Adrenal gland (tissue), 12 donors: ENCODE measurements around the gene PUM2. TPM values are rescaled to one million over a fixed set of nuclear protein-coding genes. Genes with fewer than 3 reads are reported as not detected.
A peak's percentile ranks its signal among the peaks of the same experiment; 100 is the strongest.

Experiments used
- DNase-seq, 7 donors: peaks; one replicate each; pipeline ENCODE4 v3.0.0-alpha.2; 2019 to 2020
- H3K27ac ChIP-seq, 5 donors: fragments of 200-600 bp; sonication (generic) in 4 of 5; 1 replicate in 3 of 5; 2 replicates in 2 of 5; pipeline versions ENCODE4 v1.5.1 to v1.8.0; 2016 to 2020; ENCODE audit warnings: mild to moderate bottlenecking in 1 of 5
- H3K27me3 ChIP-seq: fragments of 200-600 bp; 2 replicates; pipeline ENCODE4 v1.8.0; 2021
- H3K36me3 ChIP-seq, 2 donors: fragments of 200-600 bp; replicated peaks in 1 of 2; 1 replicate in 1 of 2; 2 replicates in 1 of 2; pipeline versions ENCODE4 v1.5.1 to v1.8.0; 2018 to 2022
- H3K4me1 ChIP-seq, 2 donors: fragments of 200-600 bp; replicated peaks in 1 of 2; 1 replicate in 1 of 2; 2 replicates in 1 of 2; pipeline versions ENCODE4 v1.5.1 to v1.8.0; 2018 to 2021
- H3K4me3 ChIP-seq, 4 donors: fragments of 200-600 bp; sonication (generic) in 3 of 4; one replicate each; pipeline ENCODE4 v1.5.1; 2016 to 2018
- H3K9me3 ChIP-seq, 3 donors: fragments of 200-600 bp; sonication (generic) in 1 of 3; replicated peaks in 1 of 3; 1 replicate in 2 of 3; 2 replicates in 1 of 3; pipeline versions ENCODE4 v1.5.1 to v1.8.0; 2016 to 2021
- POLR2A ChIP-seq, 2 donors: fragments of 450-650 bp; IDR thresholded peaks; one replicate each; pipeline ENCODE4 v1.6.1; 2017; ENCODE audit warnings: antibody characterized with exemption in 2 of 2, mild to moderate bottlenecking in 2 of 2, moderate library complexity in 1 of 2
- WGBS, 4 donors: extraction: QIAGEN DNeasy Blood & Tissue Kit in 2 of 4; methylation state at CpG; one replicate each; pipeline versions ENCODE4 v1.1.5 to v1.1.7; 2013 to 2017; 5-methylcytosine and 5-hydroxymethylcytosine counted together
- intact Hi-C, 2 donors: fragments of 100-400 bp; cut with DNase I; formaldehyde crosslinking; loops; one replicate each; pipeline versions ENCODE4 v1.14.1 to v1.15.0; 2022 to 2023
- polyA plus RNA-seq, 3 donors: library from polyadenylated mRNA; stranded (reverse); fragments of 200-250 nt in 2 of 3; fragments of 350-450 nt in 1 of 3; fragmentation: Illumina TruSeq in 1 of 3; extraction: RNeasy Lipid Tissue Mini Kit (QIAGEN cat#74804) in 1 of 3; gene quantifications; one replicate each; pipeline ENCODE4 v1.2.3, GENCODE V29; 2013 to 2014
- total RNA-seq, 9 donors: library from RNA; depleted of rRNA in 4 of 9; stranded (reverse); fragments of >200 nt in 4 of 9; fragments of 120-200 nt in 1 of 9; fragmentation: NEBNext Ultra II Directional in 1 of 9; extraction: Animal tissue kit (Norgen Biotek cat#: 25700) in 1 of 9; gene quantifications; one replicate each; pipeline versions ENCODE4 v1.1.0 to v1.2.4, GENCODE V29; 2013 to 2023
- TF ChIP-seq, protein P1 (sequence below), 6 experiments: fragments of 450-650 bp in 4 of 6; fragments of 200-600 bp in 2 of 6; sonication (generic) in 1 of 6; IDR thresholded peaks; 1 replicate in 5 of 6; 2 replicates in 1 of 6; pipeline versions ENCODE4 v1.5.1 to v1.8.0; 2016 to 2021; ENCODE audit warnings: antibody characterized with exemption in 6 of 6, mild to moderate bottlenecking in 2 of 6, moderate library complexity in 1 of 6
- donor health status: healthy with polysubstance abuse.
- donor health status: Bipolar disorder and iron deficiency.
- donor health status: DM: yes; HTN: yes; CAD: no.
- donor health status: DM: no; HTN: no; CAD: no.
- donor health status: DM: no; HTN: no; CAD: no.
- donor health status: DM: yes; HTN: yes; CAD: no.

Gene PUM2
- total and polyA plus RNA-seq, 12 donors = 25.5 to 105 (median 53.3) TPM

DNA sequence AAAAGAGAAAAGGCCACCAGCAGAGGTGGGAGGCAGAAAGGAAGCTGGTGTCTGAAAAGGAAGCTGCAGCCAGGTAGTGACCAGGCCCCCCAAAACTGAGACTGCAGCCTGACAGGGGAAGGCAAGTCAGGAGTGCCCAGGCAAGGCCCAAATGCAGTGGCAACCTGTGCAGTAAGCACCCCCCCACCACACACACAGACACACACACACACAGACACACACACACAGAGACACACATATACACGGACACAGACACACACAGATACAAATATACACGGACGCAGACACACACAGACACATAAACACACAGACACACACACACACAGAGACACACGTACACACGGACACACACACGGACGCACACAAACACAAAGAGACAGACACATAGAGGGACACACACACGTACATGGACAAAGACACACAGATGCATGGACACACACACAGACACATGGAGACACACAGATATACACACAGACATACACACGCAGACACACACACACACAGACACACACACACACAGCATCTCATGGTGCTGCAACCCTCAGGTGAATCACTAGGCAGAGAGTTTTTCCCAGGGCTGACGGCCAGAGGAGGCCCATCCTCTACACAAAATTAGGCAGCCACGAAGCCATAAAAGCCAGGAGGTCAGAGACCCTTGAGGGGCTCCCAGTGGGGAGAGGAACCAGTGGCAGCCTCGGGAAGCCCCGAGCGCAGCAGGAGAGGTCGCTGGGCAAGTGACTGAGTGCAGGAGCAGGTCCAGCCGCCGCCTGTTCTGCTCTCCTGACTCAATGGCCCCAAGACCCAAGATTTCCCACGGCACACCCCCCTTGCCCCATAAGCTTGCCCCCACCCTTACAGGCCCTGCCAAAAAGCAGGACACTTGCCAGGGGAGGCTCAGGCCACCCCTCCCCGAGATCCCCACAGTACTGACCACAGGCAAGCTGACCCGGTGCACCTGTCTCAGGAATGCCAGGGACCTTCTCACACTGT lies 132.0 kb downstream of the PUM2 start:
- no peak for DNase-seq
- WGBS, 4 donors = 92 to 97% (median 93%) methylated on average over 12 to 20 of the region's 20 CpGs
- TF ChIP-seq POLR2A (IDR thresholded peaks at IDR 0.05) = no peak
- TF ChIP-seq, protein P1, sequence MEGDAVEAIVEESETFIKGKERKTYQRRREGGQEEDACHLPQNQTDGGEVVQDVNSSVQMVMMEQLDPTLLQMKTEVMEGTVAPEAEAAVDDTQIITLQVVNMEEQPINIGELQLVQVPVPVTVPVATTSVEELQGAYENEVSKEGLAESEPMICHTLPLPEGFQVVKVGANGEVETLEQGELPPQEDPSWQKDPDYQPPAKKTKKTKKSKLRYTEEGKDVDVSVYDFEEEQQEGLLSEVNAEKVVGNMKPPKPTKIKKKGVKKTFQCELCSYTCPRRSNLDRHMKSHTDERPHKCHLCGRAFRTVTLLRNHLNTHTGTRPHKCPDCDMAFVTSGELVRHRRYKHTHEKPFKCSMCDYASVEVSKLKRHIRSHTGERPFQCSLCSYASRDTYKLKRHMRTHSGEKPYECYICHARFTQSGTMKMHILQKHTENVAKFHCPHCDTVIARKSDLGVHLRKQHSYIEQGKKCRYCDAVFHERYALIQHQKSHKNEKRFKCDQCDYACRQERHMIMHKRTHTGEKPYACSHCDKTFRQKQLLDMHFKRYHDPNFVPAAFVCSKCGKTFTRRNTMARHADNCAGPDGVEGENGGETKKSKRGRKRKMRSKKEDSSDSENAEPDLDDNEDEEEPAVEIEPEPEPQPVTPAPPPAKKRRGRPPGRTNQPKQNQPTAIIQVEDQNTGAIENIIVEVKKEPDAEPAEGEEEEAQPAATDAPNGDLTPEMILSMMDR (IDR thresholded peaks at IDR 0.05) = no peak
- H3K9me3 ChIP-seq = no peaks in the 10 kb centered on the region
- H3K4me1 ChIP-seq = peaks cover 9 to 20% of the 10 kb centered on the region in 2 donors
- H3K4me3 ChIP-seq = no peak overlapping the region
- H3K27ac ChIP-seq = peak overlapping the region in 2 of 5 donors; percentile 78 to 93
- intact Hi-C loops = no loop called here
- no peaks in the 10 kb centered on the region for H3K36me3 ChIP-seq
- no peaks in the 10 kb centered on the region for H3K27me3 ChIP-seq

DNA sequence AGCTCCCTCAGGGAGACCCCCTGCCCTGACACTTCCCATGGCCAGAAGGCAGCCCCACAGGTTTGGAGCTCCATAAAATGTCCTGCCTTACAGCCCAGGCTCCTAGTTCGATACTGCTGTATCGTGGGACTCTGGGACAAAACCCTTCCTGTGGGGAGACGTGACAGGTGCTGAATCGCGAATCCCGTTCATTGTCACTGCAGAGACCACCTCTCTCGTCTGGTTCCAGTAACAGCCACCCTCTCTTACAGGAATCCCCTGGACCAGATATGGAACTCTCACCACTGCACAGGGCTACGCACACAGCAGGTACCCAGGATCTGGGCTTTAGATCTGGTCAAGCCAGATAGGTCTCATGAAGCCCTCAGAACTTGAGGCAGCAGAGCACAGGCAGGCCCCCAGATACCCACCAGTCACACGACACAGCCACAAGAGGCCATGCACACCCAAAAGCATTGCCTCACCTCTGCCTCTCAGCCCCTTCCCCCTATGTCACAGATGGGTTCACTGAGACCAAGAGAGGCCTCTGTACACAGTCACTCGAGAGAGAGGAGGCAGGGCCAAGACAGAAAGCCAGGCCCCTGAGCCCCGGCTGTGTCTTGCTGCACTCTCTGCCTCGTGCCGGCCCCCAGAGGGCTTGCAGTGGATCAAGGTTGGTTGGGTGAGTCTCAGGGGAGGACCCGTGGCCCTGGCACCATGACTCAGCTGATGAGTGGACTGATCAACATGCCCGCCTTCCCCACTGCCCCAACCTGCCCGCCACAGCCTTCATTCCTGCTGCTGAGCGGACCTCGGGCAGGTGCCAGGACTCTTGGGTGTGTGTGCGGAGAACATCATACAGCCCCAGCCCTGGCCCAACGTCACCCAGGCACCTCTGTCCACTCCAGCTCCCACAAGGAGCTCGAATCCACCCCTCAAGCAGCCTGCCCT lies 133.3 kb downstream of the PUM2 start:
- H3K27ac ChIP-seq = peak overlapping the region in 3 of 5 donors; percentile 53 to 93 (median 78)
- TF ChIP-seq, protein P1 (IDR thresholded peaks at IDR 0.05) = no peak
- peak in 1 of 2 donors; percentile 50 for TF ChIP-seq POLR2A (IDR thresholded peaks at IDR 0.05)
- DNase-seq = peak in 6 of 7 donors; percentile 72 to 96 (median 92)
- H3K4me1 ChIP-seq = peaks cover 15 to 33% of the 10 kb centered on the region in 2 donors
- H3K9me3 ChIP-seq = no peaks in the 10 kb centered on the region
- intact Hi-C loops = no loop called here
- no peak overlapping the region for H3K4me3 ChIP-seq
- H3K36me3 ChIP-seq = no peaks in the 10 kb centered on the region
- WGBS, 4 donors = 66 to 85% (median 72%) methylated on average over 10 to 21 of the region's 21 CpGs
- H3K27me3 ChIP-seq = no peaks in the 10 kb centered on the region

DNA sequence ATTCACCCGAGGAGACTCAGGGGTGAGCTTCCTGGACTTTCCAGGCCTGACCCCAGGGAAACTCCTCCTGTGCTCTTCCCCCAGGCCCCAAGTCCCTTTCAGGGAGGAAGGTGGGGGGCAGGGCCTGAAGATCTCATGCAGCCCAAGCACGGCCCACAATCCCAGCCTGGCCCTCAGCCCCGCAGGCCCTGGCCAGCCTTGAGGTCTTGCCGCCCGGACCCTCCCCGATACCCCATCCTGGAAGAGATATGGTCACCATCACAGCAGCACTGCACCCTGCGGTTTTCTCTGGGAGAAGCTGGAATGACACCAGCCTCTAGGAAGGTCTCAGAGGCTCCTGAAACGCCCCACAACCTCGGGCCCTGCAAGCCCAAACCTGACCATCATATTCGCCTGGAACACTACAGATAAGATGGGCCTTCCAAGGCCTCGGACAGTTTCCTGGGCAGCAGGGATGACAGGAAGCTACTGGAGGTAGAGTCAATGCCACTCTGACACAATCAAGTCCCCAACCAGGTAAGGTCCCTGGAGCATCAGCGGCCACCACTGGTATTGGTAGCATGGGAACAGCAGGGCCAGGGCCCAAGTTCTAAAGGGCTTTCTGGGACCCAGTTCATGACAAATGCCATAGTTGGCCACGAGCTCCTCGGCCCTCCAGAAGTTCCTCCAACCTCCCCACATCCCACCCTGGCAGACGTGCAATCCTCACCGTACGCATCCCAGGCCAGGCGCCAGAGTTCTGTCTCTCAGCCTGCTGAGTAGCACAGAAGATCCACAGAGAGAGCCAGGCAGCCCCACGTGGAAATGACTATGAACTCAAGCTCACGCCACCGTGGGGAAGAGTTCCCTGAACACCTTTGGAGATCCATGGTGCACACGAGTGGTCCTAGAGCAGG lies 134.3 kb downstream of the PUM2 start:
- no peak for TF ChIP-seq POLR2A (IDR thresholded peaks at IDR 0.05)
- TF ChIP-seq, protein P1 (IDR thresholded peaks at IDR 0.05) = no peak
- no peak for DNase-seq
- 80 to 100% (median 91%) methylated on average over 2 to 22 of the region's 22 CpGs for WGBS, 4 donors
- no peaks in the 10 kb centered on the region for H3K27me3 ChIP-seq
- H3K36me3 ChIP-seq = no peaks in the 10 kb centered on the region
- no peaks in the 10 kb centered on the region for H3K9me3 ChIP-seq
- intact Hi-C loops = no loop called here
- H3K27ac ChIP-seq = peak overlapping the region in 2 of 5 donors; percentile 78 to 93
- no peak overlapping the region for H3K4me3 ChIP-seq
- peaks cover 16 to 34% of the 10 kb centered on the region in 2 donors for H3K4me1 ChIP-seq
